CD14-positive monocyte (primary cell): ENCODE measurements around the gene EPHA1. TPM values are rescaled to one million over a fixed set of nuclear protein-coding genes. Genes with fewer than 3 reads are reported as not detected.

Experiments
- DNase-seq, 3 donors: peaks; one replicate each; pipeline ENCODE4 v3.0.0-alpha.2; 2011 to 2022
- H2AFZ ChIP-seq: 2 replicates; pipeline ENCODE4 v1.6.0; 2012; ENCODE audit warnings: mild to moderate bottlenecking, low read depth, low read length, inconsistent platforms; ENCODE audit not compliant: insufficient read depth, poor library complexity, severe bottlenecking
- H3K27ac ChIP-seq, 2 donors: 1 replicate in 1 of 2; 2 replicates in 1 of 2; pipeline ENCODE4 v1.5.1; 2012 to 2013; ENCODE audit warnings: low read length in 2 of 2, control low read depth in 1 of 2, inconsistent platforms in 1 of 2, low read depth in 1 of 2, mild to moderate bottlenecking in 1 of 2
- H3K27me3 ChIP-seq, 2 donors: one replicate each; pipeline versions ENCODE4 v1.6.0 to v1.6.1; 2011 to 2013; ENCODE audit warnings: low read length in 2 of 2; ENCODE audit not compliant: control insufficient read depth in 2 of 2, insufficient read depth in 2 of 2
- H3K36me3 ChIP-seq, 2 donors: replicated peaks in 1 of 2; 1 replicate in 1 of 2; 2 replicates in 1 of 2; pipeline versions ENCODE4 v1.5.1 to v1.6.1; 2012 to 2013; ENCODE audit warnings: low read length in 2 of 2, control low read depth in 1 of 2, inconsistent platforms in 1 of 2, mild to moderate bottlenecking in 1 of 2; ENCODE audit not compliant: insufficient read depth in 2 of 2, control insufficient read depth in 1 of 2
- H3K4me1 ChIP-seq, 2 donors: 1 replicate in 1 of 2; 2 replicates in 1 of 2; pipeline versions ENCODE4 v1.5.1 to v1.6.1; 2012 to 2013; ENCODE audit warnings: low read length in 2 of 2, control low read depth in 1 of 2, inconsistent platforms in 1 of 2, mild to moderate bottlenecking in 1 of 2, moderate library complexity in 1 of 2; ENCODE audit not compliant: insufficient read depth in 2 of 2, control insufficient read depth in 1 of 2
- H3K4me2 ChIP-seq: replicated peaks from 2 replicates; pipeline ENCODE3; 2012; ENCODE audit warnings: low read length, moderate library complexity, mild to moderate bottlenecking; ENCODE audit not compliant: poor library complexity, severe bottlenecking; ENCODE audit errors: extremely low read depth
- H3K4me3 ChIP-seq, 3 experiments: fragments of 200-600 bp in 1 of 3; sonication (generic) in 1 of 3; replicated peaks in 1 of 3; 1 replicate in 2 of 3; 2 replicates in 1 of 3; pipeline ENCODE4 v1.5.1; 2011 to 2013; ENCODE audit warnings: low read length in 3 of 3, mild to moderate bottlenecking in 3 of 3, control low read depth in 2 of 3, low read depth in 2 of 3, inconsistent platforms in 1 of 3, moderate library complexity in 1 of 3
- H3K79me2 ChIP-seq: 2 replicates; pipeline ENCODE4 v1.6.0; 2012; ENCODE audit warnings: mild to moderate bottlenecking, control low read depth, inconsistent platforms, low read length, moderate library complexity; ENCODE audit not compliant: insufficient read depth
- H3K9ac ChIP-seq: 2 replicates; pipeline ENCODE4 v1.6.0; 2017; ENCODE audit warnings: low read length, mild to moderate bottlenecking; ENCODE audit not compliant: insufficient read depth, poor library complexity, severe bottlenecking
- H3K9me3 ChIP-seq, 2 donors: replicated peaks in 1 of 2; 1 replicate in 1 of 2; 2 replicates in 1 of 2; pipeline versions ENCODE4 v1.5.1 to v1.6.1; 2012 to 2013; ENCODE audit warnings: low read length in 2 of 2, control low read depth in 1 of 2; ENCODE audit not compliant: control insufficient read depth in 1 of 2, insufficient read depth in 1 of 2
- H4K20me1 ChIP-seq: 2 replicates; pipeline ENCODE4 v1.6.0; 2012; ENCODE audit warnings: mild to moderate bottlenecking, low read length, control low read depth, moderate library complexity; ENCODE audit not compliant: insufficient read depth
- H3K27ac Mint-ChIP-seq, 7 donors: one replicate each; pipeline ENCODE4 v1.8.0; 2020; ENCODE audit warnings: mild to moderate bottlenecking in 7 of 7, mixed read lengths in 7 of 7, moderate library complexity in 6 of 7, inconsistent platforms in 2 of 7
- H3K27me3 Mint-ChIP-seq, 3 donors: one replicate each; pipeline ENCODE4 v1.8.0; 2021 to 2022; ENCODE audit warnings: low read depth in 3 of 3, mild to moderate bottlenecking in 3 of 3, mixed read lengths in 3 of 3, moderate library complexity in 3 of 3, inconsistent platforms in 1 of 3
- H3K36me3 Mint-ChIP-seq, 2 donors: one replicate each; pipeline ENCODE4 v1.8.0; 2020; ENCODE audit warnings: mixed read lengths in 2 of 2, inconsistent platforms in 1 of 2, mild to moderate bottlenecking in 1 of 2
- H3K4me1 Mint-ChIP-seq: one replicate; pipeline ENCODE4 v1.8.0; 2020; ENCODE audit warnings: mild to moderate bottlenecking, mixed read lengths
- H3K4me3 Mint-ChIP-seq, 2 donors: one replicate each; pipeline ENCODE4 v1.8.0; 2020; ENCODE audit warnings: mild to moderate bottlenecking in 2 of 2, mixed read lengths in 2 of 2, moderate library complexity in 1 of 2
- H3K9me3 Mint-ChIP-seq, 7 donors: one replicate each; pipeline ENCODE4 v1.8.0; 2020 to 2022; ENCODE audit warnings: mixed read lengths in 7 of 7, mild to moderate bottlenecking in 6 of 7, moderate library complexity in 6 of 7, inconsistent platforms in 2 of 7
- WGBS: methylation state at CpG from one replicate; pipeline ENCODE4 v1.1.5; 2013; ENCODE audit warnings: missing lambda C conversion rate; ENCODE audit not compliant: insufficient coverage; 5-methylcytosine and 5-hydroxymethylcytosine counted together
- intact Hi-C, 2 donors: fragments of 100-400 bp; cut with micrococcal nuclease; formaldehyde crosslinking; loops; one replicate each; pipeline versions ENCODE4 v1.15.0 to v1.15.1; 2023
- polyA plus RNA-seq, 3 donors: library from polyadenylated mRNA; depleted of rRNA in 1 of 3; unstranded in 2 of 3; stranded (reverse) in 1 of 3; fragments of 300-500 nt in 2 of 3; fragments of >200 nt in 1 of 3; fragmentation: Illumina TruSeq in 2 of 3; gene quantifications; 1 replicate in 2 of 3; 2 replicates in 1 of 3; pipeline ENCODE4 v1.2.3, GENCODE V29; 2012 to 2021
- TF ChIP-seq, protein P1 (sequence below): fragments of 200-600 bp; IDR thresholded peaks from one replicate; pipeline ENCODE4 v1.8.0; 2022; ENCODE audit warnings: antibody characterized with exemption, mild to moderate bottlenecking

The EPHA1 gene
- polyA plus RNA-seq, 3 donors, result 0.50 to 0.95 TPM; not detected in 1

DNA sequence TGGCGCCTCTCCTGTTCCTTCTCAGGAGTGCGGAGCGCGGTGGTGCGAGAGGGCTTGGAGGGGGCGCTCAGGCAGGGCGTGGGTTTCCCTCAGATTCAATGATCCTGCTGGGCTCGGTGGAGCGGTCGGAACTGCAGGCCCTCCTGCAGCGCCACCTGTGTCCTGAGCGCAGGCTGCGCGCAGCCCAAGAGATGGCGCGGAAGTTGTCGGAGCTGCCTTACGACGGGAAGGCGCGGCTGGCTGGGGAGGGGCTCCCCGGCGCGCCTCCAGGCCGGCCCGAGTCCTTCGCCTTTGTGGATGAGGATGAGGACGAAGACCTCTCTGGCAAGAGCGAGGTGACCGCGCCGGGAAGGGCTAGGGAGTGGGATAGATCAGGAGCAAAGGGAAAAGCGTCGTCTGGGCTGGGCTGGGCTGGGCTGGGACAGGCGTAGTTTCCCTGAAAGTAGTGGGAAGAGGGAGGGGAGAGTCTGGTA is 63.2 kb downstream of the EPHA1 start:
- Histone ChIP-seq H3K4me2 (peak overlapping the region; percentile 76), H3K9me3 (no peaks in the 10 kb centered on the region), H2AFZ (peak overlapping the region; percentile 87), H3K4me1 (peaks cover 12 to 14% of the 10 kb centered on the region in 2 donors), H3K9ac (peak overlapping the region; percentile 12), H3K79me2 (no peaks in the 10 kb centered on the region), H3K27ac (peak overlapping the region in 1 of 2 donors; percentile 15), H4K20me1 (no peaks in the 10 kb centered on the region), H3K36me3 (no peaks in the 10 kb centered on the region), H3K27me3 (no peaks in the 10 kb centered on the region), H3K4me3 (peak overlapping the region; percentile 11 to 64 (median 13))
- intact Hi-C loops, result no loop called here
- TF ChIP-seq, protein P1, sequence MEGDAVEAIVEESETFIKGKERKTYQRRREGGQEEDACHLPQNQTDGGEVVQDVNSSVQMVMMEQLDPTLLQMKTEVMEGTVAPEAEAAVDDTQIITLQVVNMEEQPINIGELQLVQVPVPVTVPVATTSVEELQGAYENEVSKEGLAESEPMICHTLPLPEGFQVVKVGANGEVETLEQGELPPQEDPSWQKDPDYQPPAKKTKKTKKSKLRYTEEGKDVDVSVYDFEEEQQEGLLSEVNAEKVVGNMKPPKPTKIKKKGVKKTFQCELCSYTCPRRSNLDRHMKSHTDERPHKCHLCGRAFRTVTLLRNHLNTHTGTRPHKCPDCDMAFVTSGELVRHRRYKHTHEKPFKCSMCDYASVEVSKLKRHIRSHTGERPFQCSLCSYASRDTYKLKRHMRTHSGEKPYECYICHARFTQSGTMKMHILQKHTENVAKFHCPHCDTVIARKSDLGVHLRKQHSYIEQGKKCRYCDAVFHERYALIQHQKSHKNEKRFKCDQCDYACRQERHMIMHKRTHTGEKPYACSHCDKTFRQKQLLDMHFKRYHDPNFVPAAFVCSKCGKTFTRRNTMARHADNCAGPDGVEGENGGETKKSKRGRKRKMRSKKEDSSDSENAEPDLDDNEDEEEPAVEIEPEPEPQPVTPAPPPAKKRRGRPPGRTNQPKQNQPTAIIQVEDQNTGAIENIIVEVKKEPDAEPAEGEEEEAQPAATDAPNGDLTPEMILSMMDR, result peak; percentile 66
- Mint-ChIP-seq H3K27ac (peak overlapping the region in 5 of 7 donors; percentile 16 to 73 (median 66)), H3K36me3 (no peaks in the 10 kb centered on the region), H3K27me3 (peaks cover 0 to 7% (median 3%) of the 10 kb centered on the region in 3 donors), H3K9me3 (peaks cover 0 to 3% (median 0%) of the 10 kb centered on the region in 7 donors), H3K4me1 (peaks cover 11% of the 10 kb centered on the region), H3K4me3 (peak overlapping the region; percentile 71 to 88)
- peak; percentile 66 to 71 (median 71) for DNase-seq
- WGBS, result 5% methylated on average over 35 of the region's 35 CpGs

DNA sequence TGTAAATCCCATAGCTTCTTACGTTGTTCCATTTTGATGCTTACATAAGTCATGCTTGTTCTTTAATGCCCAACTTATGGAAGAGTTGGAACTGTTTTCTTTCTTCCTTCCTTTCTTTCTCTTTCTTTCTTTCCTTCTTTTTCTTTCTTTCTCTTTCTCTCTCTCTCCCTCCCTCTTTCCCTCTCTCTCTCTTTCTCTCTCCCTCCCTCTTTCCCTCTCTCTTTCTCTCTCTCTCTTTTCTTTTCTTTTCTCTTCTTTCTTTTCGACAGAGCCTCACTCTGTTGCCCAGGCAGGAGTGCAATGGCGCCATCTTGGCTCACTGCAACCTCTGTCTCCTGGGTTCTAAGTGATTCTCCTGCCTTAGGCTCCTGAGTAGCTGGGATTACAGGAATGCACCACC is 65.1 kb downstream of the EPHA1 start:
- H3K27me3 Mint-ChIP-seq, result peaks cover 2 to 8% (median 3%) of the 10 kb centered on the region in 3 donors
- 100% methylated on average over 2 of the region's 3 CpGs for WGBS
- DNase-seq, result no peak
- peaks cover 11% of the 10 kb centered on the region for H3K4me1 Mint-ChIP-seq
- H4K20me1 ChIP-seq, result no peaks in the 10 kb centered on the region
- H3K27me3 ChIP-seq, result no peaks in the 10 kb centered on the region
- H3K4me3 Mint-ChIP-seq, result no peak overlapping the region
- H3K9me3 ChIP-seq, result no peaks in the 10 kb centered on the region
- peaks cover 12 to 14% of the 10 kb centered on the region in 2 donors for H3K4me1 ChIP-seq
- intact Hi-C loops, result no loop called here
- no peak overlapping the region for H3K4me2 ChIP-seq
- no peak overlapping the region for H3K27ac ChIP-seq
- no peak overlapping the region for H3K4me3 ChIP-seq
- H3K9ac ChIP-seq, result no peak overlapping the region
- TF ChIP-seq, protein P1, result no peak
- H2AFZ ChIP-seq, result no peak overlapping the region
- H3K27ac Mint-ChIP-seq, result peak overlapping the region in 1 of 7 donors; percentile 59
- H3K36me3 ChIP-seq, result no peaks in the 10 kb centered on the region
- H3K36me3 Mint-ChIP-seq, result no peaks in the 10 kb centered on the region
- no peaks in the 10 kb centered on the region for H3K79me2 ChIP-seq
- peaks cover 0 to 3% (median 0%) of the 10 kb centered on the region in 7 donors for H3K9me3 Mint-ChIP-seq
